Transverse colon (tissue), 4 donors: ENCODE measurements around the gene LSM12. TPM values are rescaled to one million over a fixed set of nuclear protein-coding genes. Genes with fewer than 3 reads are reported as not detected.

Experiments
- DNase-seq: peaks from one replicate; pipeline ENCODE4 v3.0.0-alpha.2; 2019
- H3K27ac ChIP-seq, 4 donors: fragments of 200-600 bp; sonication (generic); 2 replicates each; pipeline ENCODE4 v1.5.1; 2016 to 2018; ENCODE audit warnings: inconsistent platforms in 4 of 4
- H3K27me3 ChIP-seq: fragments of 200-600 bp; sonication (generic); 2 replicates; pipeline ENCODE4 v1.5.1; 2017; ENCODE audit warnings: inconsistent platforms
- H3K36me3 ChIP-seq, 4 donors: fragments of 200-600 bp; sonication (generic); 2 replicates each; pipeline ENCODE4 v1.5.1; 2017 to 2019; ENCODE audit warnings: inconsistent platforms in 4 of 4
- H3K4me1 ChIP-seq, 4 donors: fragments of 200-600 bp; sonication (generic); 2 replicates each; pipeline ENCODE4 v1.5.1; 2017 to 2020; ENCODE audit warnings: inconsistent platforms in 4 of 4
- H3K4me3 ChIP-seq, 4 donors: fragments of 200-600 bp; sonication (generic); 1 replicate in 1 of 4; 2 replicates in 3 of 4; pipeline versions ENCODE4 v1.5.1 to v1.6.1; 2017 to 2019; ENCODE audit warnings: inconsistent platforms in 4 of 4
- H3K9me3 ChIP-seq, 2 donors: fragments of 200-600 bp; sonication (generic); 2 replicates each; pipeline ENCODE4 v1.5.1; 2017 to 2019; ENCODE audit warnings: inconsistent platforms in 2 of 2
- CTCF ChIP-seq, 5 experiments: fragments of 200-600 bp in 3 of 5; fragments of 450-650 bp in 2 of 5; sonication (generic) in 3 of 5; IDR thresholded peaks; 1 replicate in 2 of 5; 2 replicates in 3 of 5; pipeline ENCODE4 v1.5.1; 2016 to 2017; ENCODE audit warnings: antibody characterized with exemption in 5 of 5, inconsistent platforms in 3 of 5, mild to moderate bottlenecking in 2 of 5, moderate library complexity in 1 of 5
- EP300 ChIP-seq: sonication (generic); formaldehyde crosslinking; IDR thresholded peaks from one replicate; pipeline ENCODE4 v1.6.1; 2017; ENCODE audit warnings: antibody characterized with exemption, low read depth
- POLR2A ChIP-seq: fragments of 450-650 bp; IDR thresholded peaks from one replicate; pipeline ENCODE4 v1.6.1; 2016; ENCODE audit warnings: antibody characterized with exemption, mild to moderate bottlenecking, moderate library complexity
- POLR2AphosphoS5 ChIP-seq, 3 donors: sonication (generic); formaldehyde crosslinking; IDR thresholded peaks; one replicate each; pipeline ENCODE4 v1.6.1; 2016; ENCODE audit warnings: antibody characterized with exemption in 3 of 3
- WGBS, 2 donors: methylation state at CpG; one replicate each; pipeline ENCODE4 v1.1.5; 2018; ENCODE audit warnings: low coverage in 1 of 2; 5-methylcytosine and 5-hydroxymethylcytosine counted together
- in situ Hi-C, 4 donors: fragments of 200-750 bp; cut with MboI; loops; one replicate each; pipeline versions ENCODE4 v1.15.0 to v1.15.1; 2017; ENCODE audit warnings: low sequenced_read_pairs in 3 of 4, low pct_ligation_motif_present in 1 of 4, low pct_unique_long_range_greater_than_20kb in 1 of 4
- intact Hi-C: fragments of 100-400 bp; cut with DNase I; formaldehyde crosslinking; loops from one replicate; pipeline ENCODE4 v1.15.1; 2023; ENCODE audit warnings: low total_unique reads
- total RNA-seq, 4 donors: library from RNA; depleted of rRNA; stranded (reverse); fragments of >200 nt; gene quantifications; one replicate each; pipeline ENCODE4 v1.1.0, GENCODE V29; 2016

Gene LSM12
- total RNA-seq, 4 donors from 2014 or later = 5.4 to 29.2 (median 22.9) TPM

DNA sequence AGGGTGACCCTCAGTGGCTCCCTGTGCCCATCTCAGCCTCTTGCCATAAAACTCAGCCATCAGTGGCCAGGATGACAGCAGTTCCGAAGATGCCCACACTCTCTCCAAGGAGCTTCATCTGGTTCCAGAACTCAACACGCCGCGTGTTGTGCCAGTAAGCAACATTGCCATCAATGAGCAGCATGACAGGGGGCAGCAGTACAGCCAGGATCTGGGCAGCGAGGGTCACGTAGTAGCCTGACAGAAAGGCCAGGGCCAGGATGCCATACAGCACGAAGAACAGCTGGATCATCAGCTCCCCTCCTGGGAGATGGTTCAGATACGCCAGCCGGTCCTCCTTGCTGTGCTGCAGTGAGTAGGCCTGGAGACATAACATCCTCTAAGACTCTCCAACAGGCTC is 54.6 kb downstream of the LSM12 start:
- TF ChIP-seq EP300 = no peak
- TF ChIP-seq POLR2A = no peak
- no peak for TF ChIP-seq CTCF (IDR thresholded peaks at IDR 0.05)
- Histone ChIP-seq H3K4me1 (peaks cover 18 to 32% (median 25%) of the 10 kb centered on the region in 4 donors), H3K27me3 (no peaks in the 10 kb centered on the region), H3K9me3 (no peaks in the 10 kb centered on the region), H3K4me3 (no peak overlapping the region), H3K27ac (no peak overlapping the region), H3K36me3 (no peaks in the 10 kb centered on the region)
- in situ Hi-C loops (no loop called here), intact Hi-C loops (no loop called here)
- 89% methylated on average over 9 of the region's 9 CpGs; no CpG with 5 or more reads in 1 of the 2 donors for WGBS, 2 donors
- DNase-seq = no peak

GRCh38 chr17:44010966-44011647 is 55.4 kb downstream of the LSM12 start:
- no peak for DNase-seq
- H3K36me3 ChIP-seq = no peaks in the 10 kb centered on the region

GRCh38 chr17:44008205-44008909 is 58.1 kb downstream of the LSM12 start:
- WGBS, 2 donors = 0 to 69% methylated on average over 1 to 6 of the region's 6 CpGs
- peaks cover 26% of the 10 kb centered on the region for H3K27me3 ChIP-seq
- H3K4me1 ChIP-seq = peaks cover 18 to 41% (median 33%) of the 10 kb centered on the region in 4 donors
- intact Hi-C loops (no loop called here), in situ Hi-C loops (no loop called here)
- no peak overlapping the region for H3K4me3 ChIP-seq
- no peak overlapping the region for H3K27ac ChIP-seq
- no peak for DNase-seq
- TF ChIP-seq POLR2AphosphoS5 (IDR thresholded peaks at IDR 0.05) = no peak
- TF ChIP-seq CTCF (IDR thresholded peaks at IDR 0.05) = no peak
- TF ChIP-seq POLR2A = no peak
- TF ChIP-seq EP300 = no peak
- no peaks in the 10 kb centered on the region for H3K9me3 ChIP-seq
- no peaks in the 10 kb centered on the region for H3K36me3 ChIP-seq

More at GRCh38 chr17:44010966-44011647, 55.4 kb downstream of the LSM12 start:
- in situ Hi-C loops = no loop called here
- WGBS, 2 donors = 62 to 75% methylated on average over 4 of the region's 4 CpGs
- H3K27ac ChIP-seq = no peak overlapping the region
- H3K27me3 ChIP-seq = no peaks in the 10 kb centered on the region
- no peak for TF ChIP-seq EP300
- TF ChIP-seq POLR2A = no peak
- TF ChIP-seq POLR2AphosphoS5 (IDR thresholded peaks at IDR 0.05) = no peak
- no peak for TF ChIP-seq CTCF (IDR thresholded peaks at IDR 0.05)
- H3K4me1 ChIP-seq = peaks cover 19 to 38% (median 28%) of the 10 kb centered on the region in 4 donors
- intact Hi-C loops = no loop called here
- H3K9me3 ChIP-seq = no peaks in the 10 kb centered on the region
- H3K4me3 ChIP-seq = no peak overlapping the region

- Histone ChIP-seq H3K9me3 (no peaks in the 10 kb centered on the region), H3K4me3 (peak overlapping the region; percentile 34 to 58 (median 46)), H3K4me1 (peaks cover 18 to 37% (median 33%) of the 10 kb centered on the region in 4 donors), H3K27me3 (peaks cover 28% of the 10 kb centered on the region), H3K36me3 (no peaks in the 10 kb centered on the region), H3K27ac (peak overlapping the region; percentile 51 to 74 (median 68))
- intact Hi-C loops = no loop called here
- WGBS, 2 donors = 10% methylated on average over 33 of the region's 37 CpGs; no CpG with 5 or more reads in 1 of the 2 donors
- TF ChIP-seq EP300 = no peak
- TF ChIP-seq POLR2A = no peak
- no peak for TF ChIP-seq POLR2AphosphoS5 (IDR thresholded peaks at IDR 0.05)
- TF ChIP-seq CTCF (IDR thresholded peaks at IDR 0.05) = no peak
- DNase-seq = peak; percentile 37
- in situ Hi-C loops = no loop called here
These were observed 58.9 kb downstream of the LSM12 start for GRCh38 chr17:44007346-44008204.
